Right lobe of liver (tissue), 4 donors: ENCODE results near the gene KANSL1.

Experiments used
- CTCF ChIP-seq, 4 donors: fragments of 200-600 bp in 3 of 4; fragments of 450-650 bp in 1 of 4; IDR thresholded peaks; one replicate each; pipeline versions ENCODE4 v1.5.1 to v1.8.0; 2016 to 2022; ENCODE audit warnings: antibody characterized with exemption in 4 of 4, mild to moderate bottlenecking in 2 of 4
- POLR2A ChIP-seq: fragments of 450-650 bp; IDR thresholded peaks from one replicate; pipeline ENCODE4 v1.6.1; 2017; ENCODE audit warnings: antibody characterized with exemption, mild to moderate bottlenecking
- donor health status: DM: no; HTN: no; CAD: no.
- donor health status: DM: no; HTN: no; CAD: no.
- donor health status: DM: no; HTN: yes; CAD: no.

DNA sequence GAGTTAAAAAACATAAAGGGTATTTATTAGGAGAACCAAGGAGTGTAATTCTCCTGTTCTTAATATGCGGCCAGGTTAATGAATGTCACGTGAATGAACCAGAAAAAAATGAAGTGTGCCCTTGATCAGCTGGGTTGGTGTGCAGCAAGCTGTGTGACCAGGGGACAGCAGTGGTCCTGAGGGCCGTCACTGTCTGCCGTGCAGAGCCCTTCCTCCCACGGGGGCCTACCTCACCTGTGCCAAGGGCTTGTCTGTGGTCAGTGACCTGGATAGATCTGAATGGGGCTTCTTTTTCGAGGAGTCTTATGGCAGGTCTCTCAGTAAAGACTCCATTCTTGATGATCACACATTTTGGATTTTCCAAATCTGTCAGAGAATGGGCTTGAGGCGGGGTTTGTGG lies 211.9 kb downstream of the KANSL1 start:
- TF ChIP-seq POLR2A: no peak
- TF ChIP-seq CTCF (IDR thresholded peaks at IDR 0.05): no peak
